Tibial nerve (tissue), 3 donors: ENCODE results near the gene DHRS1.

Source experiments
- CTCF ChIP-seq, 5 experiments: fragments of 200-600 bp in 3 of 5; fragments of 450-650 bp in 2 of 5; sonication (generic) in 3 of 5; IDR thresholded peaks; one replicate each; pipeline ENCODE4 v1.5.1; 2016 to 2019; ENCODE audit warnings: antibody characterized with exemption in 5 of 5, mild to moderate bottlenecking in 3 of 5, moderate library complexity in 2 of 5
- POLR2A ChIP-seq, 2 donors: fragments of 450-650 bp; IDR thresholded peaks; one replicate each; pipeline ENCODE4 v1.6.1; 2017; ENCODE audit warnings: antibody characterized with exemption in 2 of 2, mild to moderate bottlenecking in 2 of 2, moderate library complexity in 2 of 2

DNA sequence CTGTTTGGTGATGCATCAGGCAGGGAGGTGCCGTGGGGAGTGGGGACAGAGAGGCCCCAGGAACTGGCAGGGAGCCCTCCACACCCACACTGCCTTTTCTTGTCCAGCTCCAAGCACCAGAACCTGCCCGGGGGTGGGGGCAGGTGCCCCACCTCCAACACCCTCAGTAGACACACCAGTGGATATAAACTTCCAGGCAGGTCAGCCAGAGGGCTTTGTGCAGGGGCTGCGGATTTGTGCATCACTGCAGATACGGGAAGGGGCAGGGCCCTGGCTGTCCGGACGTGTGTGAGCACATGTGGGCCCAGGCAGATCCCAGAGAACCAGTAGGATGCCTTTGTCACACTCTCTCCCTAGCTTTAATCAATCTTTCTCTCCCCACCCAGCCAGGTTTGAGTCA, 35.3 kb downstream of the DHRS1 start:
- TF ChIP-seq CTCF (IDR thresholded peaks at IDR 0.05), result no peak
- no peak for TF ChIP-seq POLR2A (IDR thresholded peaks at IDR 0.05)
